Stomach smooth muscle (tissue), 2 donors: Measurements from ENCODE around the gene EDIL3.
"Not testable (repeated sequence)": the region's sequence is repeated elsewhere in the genome, so short reads cannot be mapped to it uniquely, and the experiment has no call there.

Experiments
- H3K27ac ChIP-seq: one replicate; pipeline ENCODE4 v1.7.0; 2013; ENCODE audit warnings: mild to moderate bottlenecking, low read length, inconsistent platforms
- H3K27me3 ChIP-seq, 2 donors: one replicate each; pipeline ENCODE4 v1.7.0; 2013; ENCODE audit warnings: low read length in 2 of 2; ENCODE audit not compliant: insufficient read depth in 2 of 2, control insufficient read depth in 1 of 2
- H3K36me3 ChIP-seq, 2 donors: one replicate each; pipeline ENCODE4 v1.7.0; 2013; ENCODE audit warnings: low read length in 2 of 2; ENCODE audit not compliant: control insufficient read depth in 2 of 2, insufficient read depth in 2 of 2
- H3K4me1 ChIP-seq: one replicate; pipeline ENCODE4 v1.7.0; 2013; ENCODE audit warnings: low read length; ENCODE audit not compliant: control insufficient read depth, insufficient read depth
- H3K4me3 ChIP-seq, 2 donors: one replicate each; pipeline ENCODE4 v1.7.0; 2013; ENCODE audit warnings: low read length in 2 of 2
- H3K9ac ChIP-seq, 2 donors: one replicate each; pipeline ENCODE4 v1.7.0; 2013; ENCODE audit warnings: low read length in 2 of 2, mild to moderate bottlenecking in 1 of 2
- H3K9me3 ChIP-seq, 2 donors: one replicate each; pipeline ENCODE4 v1.7.0; 2013; ENCODE audit warnings: low read length in 2 of 2; ENCODE audit not compliant: control insufficient read depth in 2 of 2
- donor health status: healthy.
- donor health status: Pancreatic carcinoma.

EDIL3 gene

DNA sequence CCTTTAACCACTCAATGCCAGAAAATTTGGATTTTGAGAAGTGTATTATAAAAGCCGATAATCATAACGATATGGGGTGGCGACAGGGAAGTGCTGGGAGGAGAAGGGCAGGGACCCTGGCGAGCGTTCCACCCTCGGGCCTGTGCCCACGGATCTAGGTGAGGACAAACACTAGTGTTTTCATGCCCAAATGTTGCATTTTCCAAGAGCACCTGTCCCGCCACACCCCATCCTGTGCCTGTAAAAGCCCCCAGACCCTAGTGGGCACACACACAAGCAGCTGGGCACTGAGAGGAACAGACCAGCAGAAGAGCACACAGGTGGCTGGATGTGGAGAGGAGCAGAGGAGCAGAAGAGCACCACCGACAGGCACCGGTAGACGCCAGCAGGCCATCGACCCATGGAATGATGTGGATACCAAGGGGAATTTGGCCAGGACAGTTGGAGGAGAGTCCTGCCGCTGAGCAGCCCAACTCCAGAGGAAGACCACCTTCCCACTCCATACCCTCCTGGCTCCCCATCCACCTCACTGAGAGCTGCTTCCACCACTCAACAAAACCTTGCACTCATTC lies 315.0 kb downstream of the EDIL3 start:
- Histone ChIP-seq H3K36me3 (no peaks in the 10 kb centered on the region), H3K4me1 (no peaks in the 10 kb centered on the region), H3K9ac (no peak overlapping the region), H3K9me3 (no peaks in the 10 kb centered on the region), H3K27ac (no peak overlapping the region), H3K4me3 (no peak overlapping the region), H3K27me3 (no peaks in the 10 kb centered on the region)

DNA sequence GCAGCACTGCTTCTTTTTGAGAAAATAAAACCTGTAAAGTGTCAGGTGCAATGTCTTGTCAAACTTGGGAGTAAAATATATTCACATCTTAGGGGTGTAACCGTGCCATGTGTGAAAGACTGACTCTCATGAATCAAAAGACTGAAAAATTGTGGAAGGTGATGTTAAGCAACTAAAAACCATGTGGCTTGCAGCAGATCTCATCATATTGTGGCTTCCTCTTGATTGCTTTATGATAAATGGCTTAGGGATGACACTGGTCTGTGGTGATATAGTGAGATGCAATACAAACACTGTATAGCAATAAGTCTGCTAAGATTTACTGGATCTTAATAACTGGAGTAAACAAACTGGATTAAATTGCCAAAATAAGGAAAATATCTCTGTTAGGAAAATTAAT lies 321.6 kb downstream of the EDIL3 start:
- Histone ChIP-seq H3K27me3 (no peaks in the 10 kb centered on the region), H3K9me3 (no peaks in the 10 kb centered on the region), H3K27ac (no peak overlapping the region), H3K9ac (no peak overlapping the region), H3K4me3 (no peak overlapping the region), H3K36me3 (no peaks in the 10 kb centered on the region), H3K4me1 (no peaks in the 10 kb centered on the region)

DNA sequence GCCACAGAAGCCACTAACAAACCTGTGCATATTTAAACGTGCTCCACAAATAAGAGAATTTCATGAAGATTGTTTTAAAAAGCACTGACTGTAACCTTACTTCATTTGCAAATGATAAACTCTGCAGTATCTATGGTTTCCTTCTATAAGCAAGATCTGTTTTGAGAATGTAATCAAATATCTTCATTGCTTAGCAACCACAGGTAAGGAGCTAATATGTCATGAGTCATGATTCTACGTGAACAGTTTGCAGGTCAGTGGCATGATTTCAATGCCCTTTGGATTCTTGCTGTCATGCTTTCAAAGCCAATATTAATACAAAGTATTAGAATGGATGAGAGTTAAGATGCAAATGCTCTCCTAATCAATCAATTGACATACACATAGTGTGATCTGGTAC lies 325.0 kb downstream of the EDIL3 start:
- no peaks in the 10 kb centered on the region for H3K27me3 ChIP-seq
- no peaks in the 10 kb centered on the region for H3K36me3 ChIP-seq
- H3K9me3 ChIP-seq, result no peaks in the 10 kb centered on the region
- no peak overlapping the region for H3K4me3 ChIP-seq
- H3K27ac ChIP-seq, result no peak overlapping the region
- no peak overlapping the region for H3K9ac ChIP-seq
- H3K4me1 ChIP-seq, result no peaks in the 10 kb centered on the region

DNA sequence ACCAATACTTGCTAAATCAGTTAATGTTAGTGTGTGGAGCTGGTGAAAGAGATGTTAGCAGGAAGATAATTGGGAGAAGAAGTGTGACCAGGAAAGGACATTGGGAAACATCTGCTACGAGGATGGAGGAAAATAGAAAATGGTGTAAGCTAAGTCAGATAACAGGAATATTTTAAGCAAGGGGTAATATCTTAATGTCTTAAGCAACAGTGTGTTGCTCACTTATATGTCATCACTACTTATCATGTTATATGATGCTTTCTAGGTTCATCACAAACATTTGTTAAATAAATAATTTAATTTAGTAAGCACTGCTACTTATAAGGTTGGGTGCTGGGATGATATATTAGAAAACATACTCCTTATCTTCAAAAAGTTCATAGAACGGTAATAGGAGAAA lies 326.1 kb downstream of the EDIL3 start:
- Histone ChIP-seq H3K4me1 (no peaks in the 10 kb centered on the region), H3K9ac (no peak overlapping the region), H3K27me3 (no peaks in the 10 kb centered on the region), H3K4me3 (no peak overlapping the region), H3K27ac (no peak overlapping the region), H3K36me3 (no peaks in the 10 kb centered on the region), H3K9me3 (no peaks in the 10 kb centered on the region)

DNA sequence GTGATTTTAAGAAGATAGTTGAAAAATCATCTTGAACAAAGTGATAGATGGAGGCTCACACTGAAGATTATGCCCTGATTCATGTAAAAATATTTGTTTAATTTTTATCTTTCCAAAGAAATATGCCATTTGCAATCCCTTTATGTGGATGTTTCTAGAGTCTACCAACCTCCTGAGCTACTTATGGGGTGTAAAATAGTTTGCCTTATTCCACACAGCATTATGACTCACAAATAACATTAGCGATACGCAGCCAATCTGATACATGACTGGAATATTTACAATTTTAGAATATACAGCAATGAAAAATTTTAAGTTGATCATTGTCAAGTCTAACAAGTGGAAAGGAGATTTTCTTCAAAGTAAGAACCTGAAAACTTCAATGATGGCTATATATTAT lies 327.5 kb downstream of the EDIL3 start:
- Histone ChIP-seq H3K4me1 (no peaks in the 10 kb centered on the region), H3K27ac (no peak overlapping the region), H3K4me3 (no peak overlapping the region), H3K27me3 (no peaks in the 10 kb centered on the region), H3K9me3 (no peaks in the 10 kb centered on the region), H3K9ac (no peak overlapping the region), H3K36me3 (no peaks in the 10 kb centered on the region)

DNA sequence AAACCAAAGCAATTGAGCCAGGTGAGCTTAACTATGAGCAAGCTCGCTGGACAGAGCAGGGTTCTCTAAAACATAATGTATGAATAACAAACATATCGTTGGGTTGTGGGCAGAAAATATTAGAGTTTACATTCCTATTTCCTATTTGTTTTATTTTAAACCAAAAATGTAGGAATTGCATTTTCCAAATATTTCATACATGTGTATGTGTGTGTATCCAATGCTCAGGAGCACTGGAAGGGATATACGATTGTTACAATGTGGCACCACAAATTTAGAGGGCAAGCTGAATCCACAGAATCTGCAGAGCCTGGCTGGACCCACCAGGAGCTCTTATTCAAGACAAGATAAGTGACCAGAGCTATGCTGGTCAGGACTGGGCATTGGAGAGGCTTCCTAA lies 338.7 kb downstream of the EDIL3 start:
- H3K36me3 ChIP-seq, result no peaks in the 10 kb centered on the region
- no peaks in the 10 kb centered on the region for H3K4me1 ChIP-seq
- no peak overlapping the region for H3K27ac ChIP-seq
- H3K9me3 ChIP-seq, result no peaks in the 10 kb centered on the region
- H3K27me3 ChIP-seq, result no peaks in the 10 kb centered on the region
- H3K4me3 ChIP-seq, result no peak overlapping the region
- no peak overlapping the region for H3K9ac ChIP-seq

DNA sequence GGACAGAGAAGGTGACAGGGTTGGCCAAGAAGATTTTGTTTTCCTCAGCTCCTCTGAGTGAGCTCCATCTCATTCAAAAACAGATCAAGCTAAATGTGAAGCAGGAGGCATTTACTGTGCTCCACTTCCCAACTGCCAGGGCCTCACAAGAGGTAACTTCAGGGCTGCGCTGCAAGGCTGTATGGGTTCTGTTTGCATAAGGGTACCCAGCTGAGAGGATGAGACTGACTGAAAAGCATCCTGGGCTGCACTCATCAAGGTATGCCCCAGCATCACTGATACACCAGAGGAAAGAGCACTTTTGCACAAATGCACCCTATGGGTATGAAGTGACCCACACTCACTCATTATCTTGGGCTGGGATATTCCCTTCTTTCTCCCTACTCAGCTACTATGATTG lies 347.8 kb downstream of the EDIL3 start:
- Histone ChIP-seq H3K9ac (no peak overlapping the region), H3K27ac (no peak overlapping the region), H3K9me3 (no peaks in the 10 kb centered on the region), H3K36me3 (no peaks in the 10 kb centered on the region), H3K4me1 (no peaks in the 10 kb centered on the region), H3K4me3 (no peak overlapping the region), H3K27me3 (no peaks in the 10 kb centered on the region)

DNA sequence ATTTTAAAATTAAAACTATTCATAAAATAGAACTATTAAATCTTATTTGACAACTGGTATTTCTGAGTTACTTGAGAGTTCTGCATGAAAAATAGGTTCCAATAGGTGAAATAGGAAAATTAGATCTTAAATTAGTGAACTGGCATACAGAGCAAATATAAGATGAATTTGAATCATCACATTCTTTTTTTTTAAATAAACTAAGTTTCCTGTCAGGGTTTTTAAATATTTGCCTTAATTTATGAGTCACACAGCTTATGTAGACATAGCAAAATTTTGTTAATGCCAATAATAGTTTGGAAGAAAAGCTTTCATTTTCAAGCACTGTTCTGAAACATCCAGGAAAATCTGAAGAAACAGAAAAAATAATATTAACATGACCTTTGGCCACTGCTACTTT lies 352.4 kb downstream of the EDIL3 start:
- no peaks in the 10 kb centered on the region for H3K36me3 ChIP-seq
- H3K27me3 ChIP-seq, result no peaks in the 10 kb centered on the region
- H3K9ac ChIP-seq, result no peak overlapping the region
- H3K9me3 ChIP-seq, result no peaks in the 10 kb centered on the region
- no peak overlapping the region for H3K4me3 ChIP-seq
- H3K27ac ChIP-seq, result no peak overlapping the region
- H3K4me1 ChIP-seq, result no peaks in the 10 kb centered on the region

DNA sequence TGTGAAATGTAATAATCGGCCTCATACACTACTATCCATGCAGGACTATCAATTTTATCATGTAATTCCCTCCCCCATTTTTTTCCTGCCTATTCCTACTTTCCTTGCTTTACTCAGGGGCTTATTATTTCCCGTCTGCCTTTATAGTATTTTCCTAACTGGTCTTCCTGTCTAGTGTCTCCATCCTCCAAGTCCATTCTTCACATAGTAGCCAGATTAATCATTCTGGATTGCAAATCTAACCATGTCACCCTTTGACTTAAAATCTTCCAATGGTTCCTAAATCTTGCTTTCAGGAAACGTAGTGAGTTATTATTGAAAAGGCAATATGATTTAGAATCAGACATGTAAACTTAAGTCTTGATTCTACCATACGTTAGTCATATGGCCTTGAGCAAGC lies 356.6 kb downstream of the EDIL3 start:
- no peaks in the 10 kb centered on the region for H3K27me3 ChIP-seq
- H3K4me3 ChIP-seq, result no peak overlapping the region
- no peak overlapping the region for H3K27ac ChIP-seq
- no peaks in the 10 kb centered on the region for H3K4me1 ChIP-seq
- H3K9me3 ChIP-seq, result no peaks in the 10 kb centered on the region
- no peak overlapping the region for H3K9ac ChIP-seq
- H3K36me3 ChIP-seq, result no peaks in the 10 kb centered on the region

DNA sequence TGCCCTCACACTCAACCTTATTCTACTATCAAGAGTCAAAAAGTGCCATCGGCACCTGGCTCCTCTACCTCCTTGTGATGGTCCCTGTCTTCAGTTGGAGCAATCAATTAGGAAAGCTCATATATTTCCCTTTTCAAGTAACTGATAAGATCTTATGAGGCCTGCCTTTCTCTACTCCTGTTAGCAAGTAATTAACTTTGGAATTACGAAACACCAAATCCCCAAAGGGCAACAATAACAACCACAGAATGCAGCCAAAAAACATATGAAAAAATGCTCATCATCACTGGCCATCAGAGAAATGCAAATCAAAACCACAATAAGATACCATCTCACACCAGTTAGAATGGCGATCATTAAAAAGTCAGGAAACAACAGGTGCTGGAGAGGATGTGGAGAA lies 366.2 kb downstream of the EDIL3 start:
- not testable (repeated sequence) for H3K27ac ChIP-seq, H3K9ac ChIP-seq, H3K27me3 ChIP-seq, H3K4me1 ChIP-seq, H3K9me3 ChIP-seq, H3K36me3 ChIP-seq, H3K4me3 ChIP-seq

DNA sequence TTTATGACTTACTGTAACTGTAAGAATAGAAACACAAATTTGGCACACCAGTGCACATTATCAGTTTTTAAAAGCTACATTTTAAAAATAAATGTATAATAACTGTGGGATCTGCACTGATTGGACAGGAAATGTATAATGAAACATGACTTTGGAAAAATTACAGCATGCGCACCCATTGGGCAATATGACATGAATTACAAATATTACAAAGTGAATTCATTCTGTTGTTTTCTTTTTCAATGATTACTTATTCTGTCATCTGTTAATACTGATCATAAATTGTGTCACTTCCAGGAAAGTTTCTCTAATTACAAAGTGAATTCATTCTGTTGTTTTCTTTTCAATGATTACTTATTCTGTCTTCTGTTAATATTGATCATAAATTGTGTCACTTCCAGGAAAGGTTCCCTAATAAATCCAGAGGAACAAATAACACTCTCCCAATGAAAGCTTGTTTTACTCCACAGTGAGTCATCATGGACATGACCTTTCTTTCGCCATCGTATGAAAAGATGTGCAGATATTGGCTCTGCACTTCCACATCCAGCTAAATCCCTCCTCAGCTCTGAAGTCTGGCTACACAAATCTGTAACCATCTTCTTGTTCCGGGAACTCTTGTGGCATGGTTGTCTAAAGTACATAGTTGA lies 367.0 kb downstream of the EDIL3 start:
- no peaks in the 10 kb centered on the region for H3K4me1 ChIP-seq
- H3K9ac ChIP-seq, result no peak overlapping the region
- no peaks in the 10 kb centered on the region for H3K9me3 ChIP-seq
- no peak overlapping the region for H3K4me3 ChIP-seq
- no peaks in the 10 kb centered on the region for H3K27me3 ChIP-seq
- no peaks in the 10 kb centered on the region for H3K36me3 ChIP-seq
- H3K27ac ChIP-seq, result no peak overlapping the region
